ENCODE results near the gene PARD3B. TPM values are rescaled to one million over a fixed set of nuclear protein-coding genes. Genes with fewer than 3 reads are reported as not detected.

Gene PARD3B
- total and polyA plus RNA-seq, 8 donors = 1.8 to 42.6 (median 15.1) TPM

- H3K9me3 ChIP-seq = no peaks in the 10 kb centered on the region
- no peak overlapping the region for H3K4me3 ChIP-seq
- 78 to 86% (median 79%) methylated on average over 6 of the region's 6 CpGs for WGBS, 5 donors
- no peaks in the 10 kb centered on the region for H3K36me3 ChIP-seq
- no peaks in the 10 kb centered on the region for H3K27me3 ChIP-seq
- intact Hi-C loops (cut with DNase I; ENCODE audit: low total_unique reads) = no loop called here
- H3K27ac ChIP-seq = no peak overlapping the region
- DNase-seq = no peak
- TF ChIP-seq POLR2A (IDR thresholded peaks at IDR 0.05) (no peak), CTCF (IDR thresholded peaks at IDR 0.05) (no peak), POLR2AphosphoS5 (IDR thresholded peaks at IDR 0.05) (no peak)
- H3K4me1 ChIP-seq = no peaks in the 10 kb centered on the region
Measured at GRCh38 chr2:205401511-205401910, 856.2 kb downstream of the PARD3B start.

- no peaks in the 10 kb centered on the region for H3K9me3 ChIP-seq
- H3K4me3 ChIP-seq = no peak overlapping the region
- no peak overlapping the region for H3K27ac ChIP-seq
- H3K27me3 ChIP-seq = no peaks in the 10 kb centered on the region
- H3K4me1 ChIP-seq = no peaks in the 10 kb centered on the region
- no peaks in the 10 kb centered on the region for H3K36me3 ChIP-seq
- DNase-seq = no peak
- no peak for TF ChIP-seq POLR2A (IDR thresholded peaks at IDR 0.05)
- no peak for TF ChIP-seq POLR2AphosphoS5 (IDR thresholded peaks at IDR 0.05)
- no peak for TF ChIP-seq CTCF (IDR thresholded peaks at IDR 0.05)
- no peak for TF ChIP-seq EP300 (IDR thresholded peaks at IDR 0.05)
- WGBS, 5 donors = 44 to 64% (median 53%) methylated on average over 2 of the region's 2 CpGs
- intact Hi-C loops (cut with DNase I; ENCODE audit: low total_unique reads) = no loop called here
Measured at GRCh38 chr2:205402011-205402410, 856.7 kb downstream of the PARD3B start.

GRCh38 chr2:205403244-205403825 lies 858.1 kb downstream of the PARD3B start:
- Histone ChIP-seq H3K36me3 (no peaks in the 10 kb centered on the region), H3K4me3 (no peak overlapping the region), H3K27ac (no peak overlapping the region), H3K27me3 (no peaks in the 10 kb centered on the region), H3K4me1 (peaks cover 0 to 9% (median 2%) of the 10 kb centered on the region in 4 donors), H3K9me3 (no peaks in the 10 kb centered on the region)
- intact Hi-C loops (cut with DNase I; ENCODE audit: low total_unique reads) = no loop called here
- 82 to 96% (median 90%) methylated on average over 2 of the region's 2 CpGs for WGBS, 5 donors
- no peak for DNase-seq
- TF ChIP-seq POLR2A (IDR thresholded peaks at IDR 0.05) (no peak), EP300 (IDR thresholded peaks at IDR 0.05) (no peak), POLR2AphosphoS5 (IDR thresholded peaks at IDR 0.05) (no peak), CTCF (IDR thresholded peaks at IDR 0.05) (no peak)

GRCh38 chr2:205405194-205405593 lies 859.9 kb downstream of the PARD3B start:
- no peaks in the 10 kb centered on the region for H3K27me3 ChIP-seq
- no peak for DNase-seq
- H3K9me3 ChIP-seq = no peaks in the 10 kb centered on the region
- intact Hi-C loops (cut with DNase I; ENCODE audit: low total_unique reads) = no loop called here
- peaks cover 0 to 16% (median 6%) of the 10 kb centered on the region in 4 donors for H3K4me1 ChIP-seq
- no peak overlapping the region for H3K4me3 ChIP-seq
- H3K27ac ChIP-seq = no peak overlapping the region
- TF ChIP-seq POLR2AphosphoS5 (IDR thresholded peaks at IDR 0.05) (no peak), POLR2A (IDR thresholded peaks at IDR 0.05) (no peak), CTCF (IDR thresholded peaks at IDR 0.05) (no peak), EP300 (IDR thresholded peaks at IDR 0.05) (no peak)
- H3K36me3 ChIP-seq = no peaks in the 10 kb centered on the region
- 82 to 100% (median 93%) methylated on average over 1 of the region's 1 CpG for WGBS, 5 donors

All from stomach (tissue), 9 donors.